AG09309 (cell line): ENCODE measurements around the gene ROR1.

Source experiments
- DNase-seq: peaks from one replicate; pipeline ENCODE4 v3.0.0-alpha.2; 2010; ENCODE audit warnings: low read depth
- H3K4me3 ChIP-seq: 2 replicates; pipeline ENCODE4 v1.5.1; 2011; ENCODE audit warnings: mild to moderate bottlenecking, low read depth, low read length, moderate library complexity; ENCODE audit not compliant: control insufficient read depth
- CTCF ChIP-seq: IDR thresholded peaks from 2 replicates; pipeline ENCODE4 v1.5.1; 2011; ENCODE audit warnings: mild to moderate bottlenecking, low read depth, low read length, inconsistent platforms; ENCODE audit not compliant: insufficient read depth, control insufficient read depth; ENCODE audit errors: missing control alignments

Gene ROR1

GRCh38 chr1:64183395-64184002, 409.7 kb downstream of the ROR1 start:
- no peak overlapping the region for H3K4me3 ChIP-seq
- DNase-seq: no peak
- TF ChIP-seq CTCF: no peak

- peak; percentile 63 for DNase-seq
- TF ChIP-seq CTCF: no peak
- no peak overlapping the region for H3K4me3 ChIP-seq
These were observed 410.2 kb downstream of the ROR1 start for GRCh38 chr1:64184003-64184440.

- no peak overlapping the region for H3K4me3 ChIP-seq
- no peak for DNase-seq
- no peak for TF ChIP-seq CTCF
These were observed 412.5 kb downstream of the ROR1 start for GRCh38 chr1:64186138-64186897.

- no peak for DNase-seq
These were observed 413.1 kb downstream of the ROR1 start for GRCh38 chr1:64186898-64187280.

GRCh38 chr1:64187646-64188045, 413.8 kb downstream of the ROR1 start:
- no peak for DNase-seq
- H3K4me3 ChIP-seq: no peak overlapping the region
- TF ChIP-seq CTCF: no peak

More at GRCh38 chr1:64186898-64187280, 413.1 kb downstream of the ROR1 start:
- no peak for TF ChIP-seq CTCF
- no peak overlapping the region for H3K4me3 ChIP-seq

- no peak for DNase-seq
These were observed 418.5 kb downstream of the ROR1 start for GRCh38 chr1:64192290-64192689.

More at GRCh38 chr1:64192290-64192689, 418.5 kb downstream of the ROR1 start:
- TF ChIP-seq CTCF: no peak
- H3K4me3 ChIP-seq: no peak overlapping the region
